HCT116 (cell line): ENCODE data around the gene RPL41. TPM values are rescaled to one million over a fixed set of nuclear protein-coding genes. Genes with fewer than 3 reads are reported as not detected.
A peak's percentile ranks its signal among the peaks of the same experiment; 100 is the strongest.

ENCODE experiments used
- ATAC-seq: fragments of 200-7000 bp; cut with Tn5 transposase; 2 replicates; pipeline ENCODE4 v1.9.1; 2020; ENCODE audit warnings: mild to moderate bottlenecking, moderate library complexity
- BruUV-seq: library from RNA; stranded (reverse); fragments of 400-500 nt; replicated peaks from 2 replicates; lab custom pipeline; 2021; lab: Mats Ljungman, UMichigan
- CTCF ChIA-PET: fragments of 300-600 bp; sonication (Branson Sonifier 250); formaldehyde crosslinking; loops from one replicate; lab custom pipeline; 2021; ENCODE audit warnings: antibody characterized with exemption; lab: Charles Lee
- POLR2A ChIA-PET: fragments of 300-600, 350-600 bp; sonication (Branson Sonifier 250); formaldehyde crosslinking; loops from one replicate; lab custom pipeline; 2021; ENCODE audit warnings: antibody characterized with exemption; lab: Charles Lee
- RAD21 ChIA-PET, 2 experiments: fragments of 300-600 bp; sonication (Branson Sonifier 250); formaldehyde crosslinking; loops; one replicate each; lab custom pipeline; 2023; ENCODE audit warnings: low total read pairs in 2 of 2; ENCODE audit not compliant: uncharacterized antibody in 2 of 2, unreplicated experiment in 2 of 2, low non-redundant PET in 1 of 2; lab: Charles Lee
- DNase-seq: peaks from one replicate; pipeline ENCODE4 v3.0.0-alpha.2; 2010; ENCODE audit warnings: low read depth, low spot score
- H2AFZ ChIP-seq: fragments of 200-600 bp; shearing (Covaris generic), sonication (generic); 2 replicates; pipeline ENCODE4 v1.6.1; 2017; ENCODE audit warnings: low read depth, mixed run types, mixed read lengths, antibody characterized with exemption, low read length; ENCODE audit not compliant: poor library complexity, severe bottlenecking
- H3K27ac ChIP-seq: 2 replicates; pipeline ENCODE4 v1.5.1; 2012; ENCODE audit warnings: low read depth, low read length
- H3K27me3 ChIP-seq: fragments of 200-600 bp; sonication (generic); 2 replicates; pipeline ENCODE4 v1.6.1; 2016; ENCODE audit warnings: mixed run types, low read length, mixed read lengths; ENCODE audit not compliant: insufficient read depth
- H3K36me3 ChIP-seq, 2 experiments: fragments of 200-500 bp in 1 of 2; fragments of 200-600 bp in 1 of 2; sonication (Bioruptor generic) in 1 of 2; sonication (generic) in 1 of 2; 2 replicates each; pipeline versions ENCODE4 v1.5.1 to v1.6.1; 2014 to 2016; ENCODE audit warnings: low read length in 2 of 2, inconsistent platforms in 1 of 2, mixed read lengths in 1 of 2, mixed run types in 1 of 2; ENCODE audit not compliant: insufficient read depth in 2 of 2, control insufficient read depth in 1 of 2
- H3K4me1 ChIP-seq, 2 experiments: fragments of 200-600 bp in 1 of 2; sonication (generic) in 1 of 2; 2 replicates each; pipeline versions ENCODE4 v1.5.1 to v1.6.1; 2012 to 2017; ENCODE audit warnings: low read length in 2 of 2, inconsistent platforms in 1 of 2, mild to moderate bottlenecking in 1 of 2, mixed read lengths in 1 of 2, mixed run types in 1 of 2, moderate library complexity in 1 of 2; ENCODE audit not compliant: insufficient read depth in 2 of 2, control insufficient read depth in 1 of 2
- H3K4me2 ChIP-seq: fragments of 200-600 bp; sonication (generic); 2 replicates; pipeline ENCODE4 v1.6.1; 2017; ENCODE audit warnings: mixed run types, low read length, mixed read lengths
- H3K4me3 ChIP-seq, 2 experiments: fragments of 200-600 bp in 1 of 2; sonication (generic) in 1 of 2; replicated peaks in 1 of 2; 2 replicates each; pipeline ENCODE4 v1.5.1; 2011 to 2016; ENCODE audit warnings: low read length in 2 of 2, control low read depth in 1 of 2, low read depth in 1 of 2, mild to moderate bottlenecking in 1 of 2, mixed read lengths in 1 of 2, mixed run types in 1 of 2
- H3K79me2 ChIP-seq: fragments of 200-600 bp; sonication (generic); 2 replicates; pipeline ENCODE4 v1.6.1; 2017; ENCODE audit warnings: mild to moderate bottlenecking, mixed run types, low read length, moderate library complexity, mixed read lengths; ENCODE audit not compliant: insufficient read depth
- H3K9ac ChIP-seq: fragments of 200-600 bp; sonication (generic); 2 replicates; pipeline ENCODE4 v1.6.1; 2016; ENCODE audit warnings: low read length, mixed read lengths
- H3K9me2 ChIP-seq: fragments of 200-600 bp; sonication (generic), shearing (Covaris generic); 2 replicates; pipeline ENCODE4 v1.6.1; 2017; ENCODE audit warnings: mixed run types, mild to moderate bottlenecking, moderate library complexity; ENCODE audit not compliant: insufficient read depth
- H3K9me3 ChIP-seq, 2 experiments: fragments of 200-500 bp in 1 of 2; fragments of 200-600 bp in 1 of 2; sonication (Bioruptor generic) in 1 of 2; sonication (generic) in 1 of 2; 2 replicates each; pipeline ENCODE4 v1.6.1; 2014 to 2017; ENCODE audit warnings: low read length in 2 of 2, mixed read lengths in 2 of 2, inconsistent platforms in 1 of 2, low read depth in 1 of 2, mild to moderate bottlenecking in 1 of 2, mixed run types in 1 of 2, moderate library complexity in 1 of 2; ENCODE audit not compliant: control insufficient read depth in 1 of 2, insufficient read depth in 1 of 2
- H4K20me1 ChIP-seq: fragments of 200-600 bp; sonication (generic), shearing (Covaris generic); 2 replicates; pipeline ENCODE4 v1.6.1; 2017; ENCODE audit warnings: mixed run types, mild to moderate bottlenecking, moderate library complexity; ENCODE audit not compliant: insufficient read depth
- EGR1 ChIP-seq: IDR thresholded peaks from 2 replicates; pipeline ENCODE4 v1.6.1; 2012; ENCODE audit warnings: low read depth
- ELF1 ChIP-seq: IDR thresholded peaks from 2 replicates; pipeline ENCODE4 v1.6.1; 2012; ENCODE audit warnings: low read depth, borderline replicate concordance
- EZH2phosphoT487 ChIP-seq: fragments of 200-600 bp; IDR thresholded peaks from 2 replicates; pipeline ENCODE4 v1.6.1; 2018; ENCODE audit warnings: antibody characterized with exemption, borderline replicate concordance
- FOSL1 ChIP-seq: IDR thresholded peaks from 2 replicates; pipeline ENCODE4 v1.6.1; 2012; ENCODE audit warnings: low read depth
- POLR2A ChIP-seq: IDR thresholded peaks from 2 replicates; pipeline ENCODE4 v1.7.0; 2011; ENCODE audit warnings: borderline replicate concordance; ENCODE audit not compliant: insufficient read depth, insufficient read length; ENCODE audit errors: extremely low read depth
- SIN3A ChIP-seq: IDR thresholded peaks from 2 replicates; pipeline ENCODE4 v1.6.1; 2012; ENCODE audit warnings: low read depth
- TCF7L2 ChIP-seq: IDR thresholded peaks from 2 replicates; pipeline ENCODE4 v1.7.0; 2011; ENCODE audit warnings: borderline replicate concordance, inconsistent platforms; ENCODE audit not compliant: insufficient read depth, insufficient read length; ENCODE audit errors: extremely low read depth
- ZBTB33 ChIP-seq: IDR thresholded peaks from 2 replicates; pipeline ENCODE4 v1.6.1; 2011; ENCODE audit warnings: mild to moderate bottlenecking, low read length, moderate library complexity; ENCODE audit not compliant: insufficient replicate concordance; ENCODE audit errors: extremely low read depth
- intact Hi-C: fragments of 100-400 bp; cut with micrococcal nuclease; formaldehyde crosslinking; loops from 2 replicates; pipeline ENCODE4 v1.10.0; 2022
- total RNA-seq: library from RNA; stranded (reverse); gene quantifications from one replicate; pipeline ENCODE4 v1.2.1, GENCODE V29; 2021; ENCODE audit not compliant: unreplicated experiment
- TF ChIP-seq, protein P1 (sequence below): IDR thresholded peaks from 2 replicates; pipeline ENCODE4 v1.6.1; 2012

The RPL41 gene
- total RNA-seq, 1 experiment from 2014 or later: 4,327 TPM

GRCh38 chr12:56116267-56117081 lies at the start of gene RPL41 (continued):
- no peak for TF ChIP-seq EZH2phosphoT487
- no peak for TF ChIP-seq TCF7L2
- TF ChIP-seq EGR1: no peak
- no peak for TF ChIP-seq FOSL1
- no peak for TF ChIP-seq ELF1
- TF ChIP-seq, protein P1, sequence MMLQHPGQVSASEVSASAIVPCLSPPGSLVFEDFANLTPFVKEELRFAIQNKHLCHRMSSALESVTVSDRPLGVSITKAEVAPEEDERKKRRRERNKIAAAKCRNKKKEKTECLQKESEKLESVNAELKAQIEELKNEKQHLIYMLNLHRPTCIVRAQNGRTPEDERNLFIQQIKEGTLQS: no peak
- TF ChIP-seq SIN3A: no peak

DNA sequence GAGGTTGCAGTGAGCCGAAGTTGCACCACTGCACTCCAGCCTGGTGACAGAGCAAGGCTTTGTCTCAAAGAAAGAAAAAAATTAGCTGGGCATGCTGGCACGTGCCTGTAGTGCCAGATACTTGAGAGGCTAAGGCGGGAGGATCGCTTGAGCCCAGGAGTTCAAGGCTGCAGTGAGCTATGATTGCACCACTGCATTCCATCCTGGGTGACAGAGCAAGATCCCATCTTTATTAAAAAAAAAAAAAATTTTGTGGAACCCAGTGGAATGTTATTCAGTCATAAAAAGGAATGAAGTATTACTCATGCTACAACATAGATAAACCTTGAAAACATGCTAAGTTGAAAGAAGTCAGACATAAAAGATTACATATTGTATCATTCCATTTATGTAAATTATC lies 44.8 kb upstream of the RPL41 start:
- Histone ChIP-seq H3K79me2 (no peaks in the 10 kb centered on the region), H3K4me2 (no peak overlapping the region; the same call in 1 of the 2 replicates), H4K20me1 (no peaks in the 10 kb centered on the region), H2AFZ (no peak overlapping the region), H3K27ac (no peak overlapping the region), H3K27me3 (no peaks in the 10 kb centered on the region), H3K4me3 (no peak overlapping the region), H3K9ac (no peak overlapping the region), H3K4me1 (peaks cover 3 to 17% of the 10 kb centered on the region in 2 experiments; a peak in 3 of 4 replicates), H3K9me2 (no peaks in the 10 kb centered on the region), H3K36me3 (no peaks in the 10 kb centered on the region), H3K9me3 (no peaks in the 10 kb centered on the region)
- DNase-seq (no peak), ATAC-seq (peak; percentile 36; the same call in 1 of the 2 replicates)
- ChIA-PET POLR2A (interaction anchor here (1.0 kb wide), 1 partner anchor 32 kb away, joined by 3 read pairs; the partner anchor contains the start of gene PA2G4), RAD21 (no interaction called here), CTCF (interaction anchor here (1.8 kb wide), 1 partner anchor 12 kb away, joined by 4 read pairs; no protein-coding TSS in a partner anchor)
- no TSS peak for BruUV-seq
- TF ChIP-seq POLR2A (no peak), ZBTB33 (no peak)
- intact Hi-C loops: no loop called here
